HCT116 (cell line): ENCODE data around the gene CBX1. TPM values are rescaled to one million over a fixed set of nuclear protein-coding genes. Genes with fewer than 3 reads are reported as not detected.
A peak's percentile ranks its signal among the peaks of the same experiment; 100 is the strongest.

ENCODE experiments used
- ATAC-seq: fragments of 200-7000 bp; cut with Tn5 transposase; 2 replicates; pipeline ENCODE4 v1.9.1; 2020; ENCODE audit warnings: mild to moderate bottlenecking, moderate library complexity
- BruUV-seq: library from RNA; stranded (reverse); fragments of 400-500 nt; replicated peaks from 2 replicates; lab custom pipeline; 2021; lab: Mats Ljungman, UMichigan
- CTCF ChIA-PET: fragments of 300-600 bp; sonication (Branson Sonifier 250); formaldehyde crosslinking; loops from one replicate; lab custom pipeline; 2021; ENCODE audit warnings: antibody characterized with exemption; lab: Charles Lee
- POLR2A ChIA-PET: fragments of 300-600, 350-600 bp; sonication (Branson Sonifier 250); formaldehyde crosslinking; loops from one replicate; lab custom pipeline; 2021; ENCODE audit warnings: antibody characterized with exemption; lab: Charles Lee
- RAD21 ChIA-PET, 2 experiments: fragments of 300-600 bp; sonication (Branson Sonifier 250); formaldehyde crosslinking; loops; one replicate each; lab custom pipeline; 2023; ENCODE audit warnings: low total read pairs in 2 of 2; ENCODE audit not compliant: uncharacterized antibody in 2 of 2, unreplicated experiment in 2 of 2, low non-redundant PET in 1 of 2; lab: Charles Lee
- DNase-seq: peaks from one replicate; pipeline ENCODE4 v3.0.0-alpha.2; 2010; ENCODE audit warnings: low read depth, low spot score
- H2AFZ ChIP-seq: fragments of 200-600 bp; shearing (Covaris generic), sonication (generic); 2 replicates; pipeline ENCODE4 v1.6.1; 2017; ENCODE audit warnings: low read depth, mixed run types, mixed read lengths, antibody characterized with exemption, low read length; ENCODE audit not compliant: poor library complexity, severe bottlenecking
- H3K27ac ChIP-seq: 2 replicates; pipeline ENCODE4 v1.5.1; 2012; ENCODE audit warnings: low read depth, low read length
- H3K27me3 ChIP-seq: fragments of 200-600 bp; sonication (generic); 2 replicates; pipeline ENCODE4 v1.6.1; 2016; ENCODE audit warnings: mixed run types, low read length, mixed read lengths; ENCODE audit not compliant: insufficient read depth
- H3K36me3 ChIP-seq, 2 experiments: fragments of 200-500 bp in 1 of 2; fragments of 200-600 bp in 1 of 2; sonication (Bioruptor generic) in 1 of 2; sonication (generic) in 1 of 2; 2 replicates each; pipeline versions ENCODE4 v1.5.1 to v1.6.1; 2014 to 2016; ENCODE audit warnings: low read length in 2 of 2, inconsistent platforms in 1 of 2, mixed read lengths in 1 of 2, mixed run types in 1 of 2; ENCODE audit not compliant: insufficient read depth in 2 of 2, control insufficient read depth in 1 of 2
- H3K4me1 ChIP-seq, 2 experiments: fragments of 200-600 bp in 1 of 2; sonication (generic) in 1 of 2; 2 replicates each; pipeline versions ENCODE4 v1.5.1 to v1.6.1; 2012 to 2017; ENCODE audit warnings: low read length in 2 of 2, inconsistent platforms in 1 of 2, mild to moderate bottlenecking in 1 of 2, mixed read lengths in 1 of 2, mixed run types in 1 of 2, moderate library complexity in 1 of 2; ENCODE audit not compliant: insufficient read depth in 2 of 2, control insufficient read depth in 1 of 2
- H3K4me2 ChIP-seq: fragments of 200-600 bp; sonication (generic); 2 replicates; pipeline ENCODE4 v1.6.1; 2017; ENCODE audit warnings: mixed run types, low read length, mixed read lengths
- H3K4me3 ChIP-seq, 2 experiments: fragments of 200-600 bp in 1 of 2; sonication (generic) in 1 of 2; replicated peaks in 1 of 2; 2 replicates each; pipeline ENCODE4 v1.5.1; 2011 to 2016; ENCODE audit warnings: low read length in 2 of 2, control low read depth in 1 of 2, low read depth in 1 of 2, mild to moderate bottlenecking in 1 of 2, mixed read lengths in 1 of 2, mixed run types in 1 of 2
- H3K79me2 ChIP-seq: fragments of 200-600 bp; sonication (generic); 2 replicates; pipeline ENCODE4 v1.6.1; 2017; ENCODE audit warnings: mild to moderate bottlenecking, mixed run types, low read length, moderate library complexity, mixed read lengths; ENCODE audit not compliant: insufficient read depth
- H3K9ac ChIP-seq: fragments of 200-600 bp; sonication (generic); 2 replicates; pipeline ENCODE4 v1.6.1; 2016; ENCODE audit warnings: low read length, mixed read lengths
- H3K9me2 ChIP-seq: fragments of 200-600 bp; sonication (generic), shearing (Covaris generic); 2 replicates; pipeline ENCODE4 v1.6.1; 2017; ENCODE audit warnings: mixed run types, mild to moderate bottlenecking, moderate library complexity; ENCODE audit not compliant: insufficient read depth
- H3K9me3 ChIP-seq, 2 experiments: fragments of 200-500 bp in 1 of 2; fragments of 200-600 bp in 1 of 2; sonication (Bioruptor generic) in 1 of 2; sonication (generic) in 1 of 2; 2 replicates each; pipeline ENCODE4 v1.6.1; 2014 to 2017; ENCODE audit warnings: low read length in 2 of 2, mixed read lengths in 2 of 2, inconsistent platforms in 1 of 2, low read depth in 1 of 2, mild to moderate bottlenecking in 1 of 2, mixed run types in 1 of 2, moderate library complexity in 1 of 2; ENCODE audit not compliant: control insufficient read depth in 1 of 2, insufficient read depth in 1 of 2
- H4K20me1 ChIP-seq: fragments of 200-600 bp; sonication (generic), shearing (Covaris generic); 2 replicates; pipeline ENCODE4 v1.6.1; 2017; ENCODE audit warnings: mixed run types, mild to moderate bottlenecking, moderate library complexity; ENCODE audit not compliant: insufficient read depth
- CBX3 ChIP-seq: IDR thresholded peaks from 2 replicates; pipeline ENCODE4 v1.6.1; 2012; ENCODE audit warnings: low read depth
- CEBPB ChIP-seq: IDR thresholded peaks from 2 replicates; pipeline ENCODE4 v1.6.1; 2012; ENCODE audit warnings: low read depth
- EGR1 ChIP-seq: IDR thresholded peaks from 2 replicates; pipeline ENCODE4 v1.6.1; 2012; ENCODE audit warnings: low read depth
- ELF1 ChIP-seq: IDR thresholded peaks from 2 replicates; pipeline ENCODE4 v1.6.1; 2012; ENCODE audit warnings: low read depth, borderline replicate concordance
- EZH2 ChIP-seq: fragments of 200-600 bp; sonication (generic); IDR thresholded peaks from 2 replicates; pipeline ENCODE4 v1.6.1; 2017; ENCODE audit warnings: antibody characterized with exemption, mixed run types
- EZH2phosphoT487 ChIP-seq: fragments of 200-600 bp; IDR thresholded peaks from 2 replicates; pipeline ENCODE4 v1.6.1; 2018; ENCODE audit warnings: antibody characterized with exemption, borderline replicate concordance
- JUND ChIP-seq: IDR thresholded peaks from 2 replicates; pipeline ENCODE4 v1.6.1; 2012
- MAX ChIP-seq: IDR thresholded peaks from 2 replicates; pipeline ENCODE4 v1.6.1; 2012
- POLR2A ChIP-seq: IDR thresholded peaks from 2 replicates; pipeline ENCODE4 v1.7.0; 2011; ENCODE audit warnings: borderline replicate concordance; ENCODE audit not compliant: insufficient read depth, insufficient read length; ENCODE audit errors: extremely low read depth
- POLR2AphosphoS5 ChIP-seq: IDR thresholded peaks from 2 replicates; pipeline ENCODE4 v1.6.1; 2011; ENCODE audit warnings: mild to moderate bottlenecking, low read depth, low read length, moderate library complexity
- RAD21 ChIP-seq: IDR thresholded peaks from 2 replicates; pipeline ENCODE4 v1.6.1; 2012; ENCODE audit warnings: low read depth, mild to moderate bottlenecking
- SIN3A ChIP-seq: IDR thresholded peaks from 2 replicates; pipeline ENCODE4 v1.6.1; 2012; ENCODE audit warnings: low read depth
- SP1 ChIP-seq: IDR thresholded peaks from 2 replicates; pipeline ENCODE4 v1.6.1; 2012; ENCODE audit warnings: low read depth
- SRF ChIP-seq: IDR thresholded peaks from 2 replicates; pipeline ENCODE4 v1.6.1; 2012; ENCODE audit warnings: low read depth
- TCF7L2 ChIP-seq: IDR thresholded peaks from 2 replicates; pipeline ENCODE4 v1.7.0; 2011; ENCODE audit warnings: borderline replicate concordance, inconsistent platforms; ENCODE audit not compliant: insufficient read depth, insufficient read length; ENCODE audit errors: extremely low read depth
- YY1 ChIP-seq: IDR thresholded peaks from 2 replicates; pipeline ENCODE4 v1.6.1; 2011; ENCODE audit warnings: low read length, low read depth, moderate library complexity, mild to moderate bottlenecking; ENCODE audit not compliant: insufficient replicate concordance; ENCODE audit errors: extremely low read depth
- ZFX ChIP-seq: fragments of 450-650 bp; IDR thresholded peaks from 2 replicates; pipeline ENCODE4 v1.6.1; 2017
- ZNF274 ChIP-seq: fragments of 200-500 bp; sonication (Bioruptor generic); IDR thresholded peaks from 2 replicates; pipeline ENCODE4 v1.6.1; 2014; ENCODE audit warnings: mild to moderate bottlenecking, low read depth, low read length, inconsistent platforms
- intact Hi-C: fragments of 100-400 bp; cut with micrococcal nuclease; formaldehyde crosslinking; loops from 2 replicates; pipeline ENCODE4 v1.10.0; 2022
- total RNA-seq: library from RNA; stranded (reverse); gene quantifications from one replicate; pipeline ENCODE4 v1.2.1, GENCODE V29; 2021; ENCODE audit not compliant: unreplicated experiment

The CBX1 gene
- total RNA-seq, 1 experiment from 2014 or later: 136 TPM

- no peaks in the 10 kb centered on the region for H3K27me3 ChIP-seq
- peak overlapping the region; percentile 95 for H3K4me2 ChIP-seq
- H3K4me3 ChIP-seq: peak overlapping the region; percentile 61 to 62
- ATAC-seq: peak; percentile 28
- TF ChIP-seq POLR2AphosphoS5 (no peak; the same call in 1 of the 2 replicates), ZFX (peak; percentile 34; the same call in 1 of the 2 replicates)
- no peaks in the 10 kb centered on the region for H4K20me1 ChIP-seq
- H3K27ac ChIP-seq: peak overlapping the region; percentile 93
- H3K9ac ChIP-seq: peak overlapping the region; percentile 85
- no TSS peak for BruUV-seq
- intact Hi-C loops: loop anchor here (1.0 to 10.0 kb wide), 10 partner anchors 103 to 1010 kb away; no protein-coding TSS in a partner anchor
- ChIA-PET CTCF (interaction anchor here (0.6 to 3.5 kb wide), 45 partner anchors 11 to 1011 kb away, joined by 3 to 171 read pairs (median 5); partner anchors contain the start of genes CBX1, CDK5RAP3, HOXB8 and NFE2L1), RAD21 (interaction anchor here (0.7 to 3.0 kb wide), 11 partner anchors 13 to 569 kb away, joined by 3 to 19 read pairs (median 3); partner anchors contain the start of gene NFE2L1 (in 2 of the 2)), POLR2A (interaction anchor here (0.7 to 2.6 kb wide), 11 partner anchors 13 to 612 kb away, joined by 3 to 45 read pairs (median 4); partner anchors contain the start of gene NFE2L1)
- no peaks in the 10 kb centered on the region for H3K9me3 ChIP-seq
- H2AFZ ChIP-seq: peak overlapping the region; percentile 59
- H3K9me2 ChIP-seq: no peaks in the 10 kb centered on the region
- H3K4me1 ChIP-seq: peaks cover 26 to 45% of the 10 kb centered on the region in 2 experiments
- H3K36me3 ChIP-seq: no peaks in the 10 kb centered on the region
- peak; percentile 74 for DNase-seq
- H3K79me2 ChIP-seq: no peaks in the 10 kb centered on the region
Observed at GRCh38 chr17:48024149-48025039, 76.9 kb downstream of the CBX1 start.

GRCh38 chr17:48023400-48024148 lies 77.7 kb downstream of the CBX1 start:
- ATAC-seq: peak; percentile 56
- TF ChIP-seq SRF (no peak), POLR2AphosphoS5 (peak; percentile 85), ELF1 (no peak), EZH2 (no peak), JUND (no peak), EZH2phosphoT487 (no peak), ZNF274 (no peak), MAX (no peak), SIN3A (no peak), TCF7L2 (peak; percentile 63), EGR1 (no peak), RAD21 (no peak), CBX3 (no peak), CEBPB (no peak), POLR2A (peak; percentile 58), YY1 (peak; percentile 33), SP1 (no peak)

More at GRCh38 chr17:48023400-48024148, 77.7 kb downstream of the CBX1 start:
- CTCF ChIA-PET: interaction anchor here (0.6 to 0.7 kb wide), 2 partner anchors 77 to 182 kb away, joined by 3 to 4 read pairs; partner anchors contain the start of gene SCRN2
- BruUV-seq: TSS peak; percentile 90
- Histone ChIP-seq H3K79me2 (no peaks in the 10 kb centered on the region), H2AFZ (peak overlapping the region; percentile 95), H3K9me3 (no peaks in the 10 kb centered on the region), H3K9me2 (no peaks in the 10 kb centered on the region), H3K27me3 (no peaks in the 10 kb centered on the region), H3K4me1 (peaks cover 26 to 45% of the 10 kb centered on the region in 2 experiments), H3K36me3 (no peaks in the 10 kb centered on the region), H3K4me2 (peak overlapping the region; percentile 95), H3K4me3 (peak overlapping the region; percentile 61 to 62), H4K20me1 (no peaks in the 10 kb centered on the region), H3K9ac (peak overlapping the region; percentile 85), H3K27ac (peak overlapping the region; percentile 93)
- DNase-seq: peak; percentile 75
- POLR2A ChIA-PET: interaction anchor here (0.7 to 1.0 kb wide), 2 partner anchors 53 to 613 kb away, joined by 3 to 5 read pairs; no protein-coding TSS in a partner anchor
- RAD21 ChIA-PET: interaction anchor here in 1 of 2 experiments (0.7 kb wide), 1 partner anchor 570 kb away, joined by 3 read pairs; no protein-coding TSS in a partner anchor
- intact Hi-C loops: loop anchor here (2.0 to 10.0 kb wide), 6 partner anchors 311 to 1011 kb away; no protein-coding TSS in a partner anchor
